Stimulated activated CD4-positive, alpha-beta T cell treated with anti-CD3 and anti-CD28 coated beads, Interleukin-4, amount 100 ng/mL, for 1 hour (primary cell): ENCODE results near the gene NRXN2.

Experiments used
- DNase-seq: peaks from one replicate; pipeline ENCODE4 v3.0.0-alpha.2; 2020

The NRXN2 gene

GRCh38 chr11:64723117-64723906 lies at the start of gene NRXN2:
Gene NRXN2 (minus strand): TSS chr11:64723197. CDS start chr11:64713699, 9,498 bp downstream.
- DNase-seq, result peak; percentile 87

- no peak for DNase-seq
Observed at GRCh38 chr11:64772303-64773018, 49.5 kb upstream of the NRXN2 start.

- DNase-seq, result no peak
Observed at GRCh38 chr11:64771861-64772260, 48.9 kb upstream of the NRXN2 start.

- DNase-seq, result no peak
Observed at GRCh38 chr11:64770120-64770519, 47.1 kb upstream of the NRXN2 start.

GRCh38 chr11:64769283-64769682 lies 46.3 kb upstream of the NRXN2 start:
- no peak for DNase-seq

- DNase-seq, result no peak
Observed at GRCh38 chr11:64768300-64768694, 45.3 kb upstream of the NRXN2 start.

GRCh38 chr11:64767344-64768299 lies 44.6 kb upstream of the NRXN2 start:
- DNase-seq, result peak; percentile 79

GRCh38 chr11:64766881-64767280 lies 43.9 kb upstream of the NRXN2 start:
- no peak for DNase-seq

GRCh38 chr11:64765851-64766665 lies 43.1 kb upstream of the NRXN2 start:
- DNase-seq, result no peak

GRCh38 chr11:64765291-64765850 lies 42.4 kb upstream of the NRXN2 start:
- DNase-seq, result no peak

GRCh38 chr11:64764753-64765152 lies 41.8 kb upstream of the NRXN2 start:
- DNase-seq, result no peak

- DNase-seq, result peak; percentile 41
Observed at GRCh38 chr11:64764040-64764611, 41.1 kb upstream of the NRXN2 start.

GRCh38 chr11:64763526-64764039 lies 40.6 kb upstream of the NRXN2 start:
- no peak for DNase-seq

GRCh38 chr11:64762674-64763525 lies 39.9 kb upstream of the NRXN2 start:
- DNase-seq, result peak; percentile 12

GRCh38 chr11:64762277-64762673 lies 39.3 kb upstream of the NRXN2 start:
- no peak for DNase-seq

- no peak for DNase-seq
Observed at GRCh38 chr11:64760759-64761420, 37.9 kb upstream of the NRXN2 start.

GRCh38 chr11:64759722-64760719 lies 37.0 kb upstream of the NRXN2 start, which contains the start of gene PYGM:
Gene PYGM (minus strand): TSS chr11:64759974. CDS start chr11:64759898, 76 bp downstream.
- no peak for DNase-seq

- no peak for DNase-seq
Observed at GRCh38 chr11:64759131-64759721, 36.2 kb upstream of the NRXN2 start.
